Ishikawa (cell line): ENCODE results near the gene TOR4A.
A peak's percentile ranks its signal among the peaks of the same experiment; 100 is the strongest.

ENCODE experiments used
- CEBPB ChIP-seq: IDR thresholded peaks from 2 replicates; pipeline ENCODE4 v1.6.1; 2012
- EGR1 ChIP-seq: IDR thresholded peaks from 2 replicates; pipeline ENCODE4 v1.6.1; 2012
- EP300 ChIP-seq: IDR thresholded peaks from 2 replicates; pipeline ENCODE4 v1.6.1; 2012; ENCODE audit warnings: borderline replicate concordance
- FOXM1 ChIP-seq: IDR thresholded peaks from 2 replicates; pipeline ENCODE4 v1.6.1; 2012; ENCODE audit warnings: low read depth, borderline replicate concordance
- MAX ChIP-seq: IDR thresholded peaks from 2 replicates; pipeline ENCODE4 v1.6.1; 2012
- NFIC ChIP-seq: IDR thresholded peaks from 2 replicates; pipeline ENCODE4 v1.6.1; 2012
- RAD21 ChIP-seq: IDR thresholded peaks from 2 replicates; pipeline ENCODE4 v1.6.1; 2012; ENCODE audit warnings: low read depth
- TAF1 ChIP-seq: IDR thresholded peaks from 2 replicates; pipeline ENCODE4 v1.6.1; 2012; ENCODE audit warnings: low read depth, mild to moderate bottlenecking
- TCF12 ChIP-seq: IDR thresholded peaks from 2 replicates; pipeline ENCODE4 v1.6.1; 2012; ENCODE audit warnings: low read depth
- TEAD4 ChIP-seq: IDR thresholded peaks from 2 replicates; pipeline ENCODE4 v1.6.1; 2012
- USF1 ChIP-seq: IDR thresholded peaks from 2 replicates; pipeline ENCODE4 v1.6.1; 2012
- YY1 ChIP-seq: IDR thresholded peaks from 2 replicates; pipeline ENCODE4 v1.6.1; 2012; ENCODE audit warnings: low read depth
- ZBTB7A ChIP-seq: IDR thresholded peaks from 2 replicates; pipeline ENCODE4 v1.6.1; 2012; ENCODE audit warnings: low read depth
- TF ChIP-seq, protein P1 (sequence below): IDR thresholded peaks from 2 replicates; pipeline ENCODE4 v1.6.1; 2012; ENCODE audit warnings: low read depth, mild to moderate bottlenecking

TOR4A gene

DNA sequence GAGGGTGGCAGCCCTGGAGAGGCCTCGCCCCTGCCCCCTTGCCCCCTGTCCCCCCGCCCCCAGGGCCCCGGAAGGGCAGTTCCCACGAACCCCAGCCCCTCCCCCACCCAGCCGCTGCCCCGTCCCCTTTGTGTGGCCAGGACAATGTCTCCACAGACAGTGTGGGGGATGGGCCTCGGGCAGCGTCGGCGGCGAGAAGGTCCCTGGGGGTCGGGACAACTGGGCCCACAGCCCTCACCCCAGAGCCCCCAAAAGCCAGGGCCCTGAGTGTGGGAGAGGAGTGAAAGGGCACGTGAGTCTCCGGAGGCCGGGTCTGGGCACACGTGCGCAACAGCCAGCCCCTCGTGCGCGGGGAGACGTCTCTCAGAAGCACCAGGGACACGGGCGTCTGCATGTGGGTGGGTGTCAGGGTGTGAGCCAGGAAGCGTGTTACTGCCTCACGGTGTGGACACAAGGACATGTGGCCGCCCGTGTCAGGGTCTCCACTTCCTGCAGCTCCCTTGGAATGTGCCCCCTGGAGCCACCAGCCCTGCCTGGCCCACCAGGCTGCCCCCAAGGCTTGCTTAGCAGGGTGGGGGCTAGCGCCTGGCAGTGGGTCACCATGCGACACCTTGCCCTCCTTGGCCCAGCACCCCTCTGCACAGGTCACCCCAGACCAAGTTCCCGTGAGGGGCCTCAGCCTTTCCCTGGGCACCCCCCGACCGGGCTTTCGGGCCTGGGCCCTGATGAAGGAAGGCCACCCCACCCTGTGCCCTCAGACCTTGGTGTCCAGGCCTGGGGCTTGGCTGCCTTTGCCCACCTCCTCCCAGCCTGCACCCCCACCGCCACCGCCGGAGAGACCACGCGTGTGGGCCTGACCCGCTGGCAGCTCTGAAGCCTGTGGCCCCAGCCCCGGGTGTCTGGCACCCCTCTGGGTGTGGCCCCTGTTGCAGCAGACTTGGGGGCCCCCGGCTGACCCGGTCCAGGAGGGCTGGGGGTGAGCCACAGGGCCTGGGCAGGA, 37.3 kb downstream of the TOR4A start:
- TF ChIP-seq CEBPB (no peak), YY1 (no peak), MAX (no peak), USF1 (no peak), TCF12 (no peak), TAF1 (no peak)

GRCh38 chr9:137315581-137316011, 38.1 kb downstream of the TOR4A start:
- TF ChIP-seq NFIC: no peak

DNA sequence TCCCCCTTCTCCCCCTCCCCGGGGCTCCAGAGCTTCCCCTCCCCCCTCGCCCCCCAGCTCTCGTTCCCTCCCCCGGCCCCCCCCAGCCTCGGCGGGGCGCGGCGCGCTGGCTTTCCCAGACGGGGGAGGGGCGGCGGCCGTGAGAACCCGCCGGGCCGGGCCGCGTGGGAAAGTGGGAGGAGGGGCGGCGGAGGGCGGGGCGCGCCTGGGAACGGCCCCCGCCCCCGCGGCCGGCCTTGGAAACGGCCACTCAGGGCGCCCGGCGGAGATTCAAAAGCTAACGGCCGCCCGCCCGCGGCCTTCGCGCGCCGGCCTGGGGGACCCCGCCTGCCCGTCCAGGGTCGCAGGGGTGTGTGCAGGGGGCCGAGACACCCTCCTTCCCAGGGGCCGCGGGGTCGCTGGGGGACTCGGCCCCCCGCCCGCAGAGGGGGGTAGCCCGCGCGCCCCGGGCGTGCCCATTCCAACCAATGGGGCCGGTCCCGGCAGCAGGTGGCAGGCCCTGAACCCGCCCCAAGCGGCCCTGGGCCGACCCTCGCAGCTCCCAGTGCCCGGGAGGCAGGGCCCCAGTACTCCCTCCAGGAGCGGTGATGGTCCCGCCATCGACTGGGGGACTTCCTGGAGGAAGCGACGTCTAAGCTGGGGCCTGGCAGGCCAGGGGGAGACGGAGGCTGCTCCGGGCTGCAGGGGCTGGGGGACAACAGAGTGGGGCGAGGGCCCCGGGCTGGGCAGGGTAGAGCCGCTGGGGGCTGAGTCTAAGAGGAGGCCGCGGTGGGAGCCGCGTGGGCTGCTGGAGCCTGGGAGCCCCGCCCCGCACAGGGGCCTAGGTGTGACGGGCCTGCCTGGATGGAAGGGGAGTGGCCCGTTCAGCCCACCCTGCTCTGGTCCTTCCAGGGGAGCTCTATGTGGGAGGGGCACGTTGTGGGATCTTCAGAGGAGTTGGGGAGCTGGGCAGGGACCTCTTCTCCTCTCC, 38.8 kb downstream of the TOR4A start:
- TF ChIP-seq USF1 (no peak), MAX (peak; percentile 23; the same call in 1 of the 2 replicates), FOXM1 (peak; percentile 27; the same call in 1 of the 2 replicates), TAF1 (peak; percentile 16; the same call in 1 of the 2 replicates), ZBTB7A (peak; percentile 85), CEBPB (no peak), RAD21 (no peak), EGR1 (peak; percentile 72), TCF12 (peak; percentile 64; the same call in 1 of the 2 replicates), YY1 (no peak), TEAD4 (no peak)
- TF ChIP-seq, protein P1, sequence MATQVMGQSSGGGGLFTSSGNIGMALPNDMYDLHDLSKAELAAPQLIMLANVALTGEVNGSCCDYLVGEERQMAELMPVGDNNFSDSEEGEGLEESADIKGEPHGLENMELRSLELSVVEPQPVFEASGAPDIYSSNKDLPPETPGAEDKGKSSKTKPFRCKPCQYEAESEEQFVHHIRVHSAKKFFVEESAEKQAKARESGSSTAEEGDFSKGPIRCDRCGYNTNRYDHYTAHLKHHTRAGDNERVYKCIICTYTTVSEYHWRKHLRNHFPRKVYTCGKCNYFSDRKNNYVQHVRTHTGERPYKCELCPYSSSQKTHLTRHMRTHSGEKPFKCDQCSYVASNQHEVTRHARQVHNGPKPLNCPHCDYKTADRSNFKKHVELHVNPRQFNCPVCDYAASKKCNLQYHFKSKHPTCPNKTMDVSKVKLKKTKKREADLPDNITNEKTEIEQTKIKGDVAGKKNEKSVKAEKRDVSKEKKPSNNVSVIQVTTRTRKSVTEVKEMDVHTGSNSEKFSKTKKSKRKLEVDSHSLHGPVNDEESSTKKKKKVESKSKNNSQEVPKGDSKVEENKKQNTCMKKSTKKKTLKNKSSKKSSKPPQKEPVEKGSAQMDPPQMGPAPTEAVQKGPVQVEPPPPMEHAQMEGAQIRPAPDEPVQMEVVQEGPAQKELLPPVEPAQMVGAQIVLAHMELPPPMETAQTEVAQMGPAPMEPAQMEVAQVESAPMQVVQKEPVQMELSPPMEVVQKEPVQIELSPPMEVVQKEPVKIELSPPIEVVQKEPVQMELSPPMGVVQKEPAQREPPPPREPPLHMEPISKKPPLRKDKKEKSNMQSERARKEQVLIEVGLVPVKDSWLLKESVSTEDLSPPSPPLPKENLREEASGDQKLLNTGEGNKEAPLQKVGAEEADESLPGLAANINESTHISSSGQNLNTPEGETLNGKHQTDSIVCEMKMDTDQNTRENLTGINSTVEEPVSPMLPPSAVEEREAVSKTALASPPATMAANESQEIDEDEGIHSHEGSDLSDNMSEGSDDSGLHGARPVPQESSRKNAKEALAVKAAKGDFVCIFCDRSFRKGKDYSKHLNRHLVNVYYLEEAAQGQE: no peak

GRCh38 chr9:137317021-137317717, 39.6 kb downstream of the TOR4A start:
- TF ChIP-seq RAD21: no peak
- TF ChIP-seq, protein P1: no peak
- no peak for TF ChIP-seq CEBPB
- TF ChIP-seq ZBTB7A: no peak
- TF ChIP-seq EP300: no peak
- no peak for TF ChIP-seq TEAD4
- no peak for TF ChIP-seq TAF1
- TF ChIP-seq EGR1: no peak
- no peak for TF ChIP-seq YY1
- no peak for TF ChIP-seq MAX
- TF ChIP-seq TCF12: no peak
- no peak for TF ChIP-seq NFIC
- TF ChIP-seq FOXM1: no peak
